Measurements from ENCODE around the gene MBNL2.

Gene MBNL2

DNA sequence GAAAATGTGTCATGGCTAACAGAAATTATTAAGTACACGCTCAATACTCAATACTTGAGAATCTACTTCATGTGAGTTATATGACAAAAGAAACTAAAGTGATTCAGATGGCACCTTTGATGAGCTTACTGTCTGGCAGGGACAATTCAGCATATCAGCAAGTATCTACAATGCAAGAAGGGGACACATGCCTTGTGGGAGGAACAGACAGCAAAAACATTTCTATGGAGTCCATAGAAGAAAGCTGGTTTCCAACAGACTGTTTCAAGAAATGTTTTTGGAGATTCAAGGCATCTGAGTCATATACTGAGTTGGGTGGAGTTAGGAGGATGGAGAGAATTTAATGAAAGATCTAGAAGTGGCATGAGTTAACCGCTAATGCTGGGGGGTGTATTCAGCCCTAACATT is 54.7 kb downstream of the MBNL2 start:
- DNase-seq = no peak

DNA sequence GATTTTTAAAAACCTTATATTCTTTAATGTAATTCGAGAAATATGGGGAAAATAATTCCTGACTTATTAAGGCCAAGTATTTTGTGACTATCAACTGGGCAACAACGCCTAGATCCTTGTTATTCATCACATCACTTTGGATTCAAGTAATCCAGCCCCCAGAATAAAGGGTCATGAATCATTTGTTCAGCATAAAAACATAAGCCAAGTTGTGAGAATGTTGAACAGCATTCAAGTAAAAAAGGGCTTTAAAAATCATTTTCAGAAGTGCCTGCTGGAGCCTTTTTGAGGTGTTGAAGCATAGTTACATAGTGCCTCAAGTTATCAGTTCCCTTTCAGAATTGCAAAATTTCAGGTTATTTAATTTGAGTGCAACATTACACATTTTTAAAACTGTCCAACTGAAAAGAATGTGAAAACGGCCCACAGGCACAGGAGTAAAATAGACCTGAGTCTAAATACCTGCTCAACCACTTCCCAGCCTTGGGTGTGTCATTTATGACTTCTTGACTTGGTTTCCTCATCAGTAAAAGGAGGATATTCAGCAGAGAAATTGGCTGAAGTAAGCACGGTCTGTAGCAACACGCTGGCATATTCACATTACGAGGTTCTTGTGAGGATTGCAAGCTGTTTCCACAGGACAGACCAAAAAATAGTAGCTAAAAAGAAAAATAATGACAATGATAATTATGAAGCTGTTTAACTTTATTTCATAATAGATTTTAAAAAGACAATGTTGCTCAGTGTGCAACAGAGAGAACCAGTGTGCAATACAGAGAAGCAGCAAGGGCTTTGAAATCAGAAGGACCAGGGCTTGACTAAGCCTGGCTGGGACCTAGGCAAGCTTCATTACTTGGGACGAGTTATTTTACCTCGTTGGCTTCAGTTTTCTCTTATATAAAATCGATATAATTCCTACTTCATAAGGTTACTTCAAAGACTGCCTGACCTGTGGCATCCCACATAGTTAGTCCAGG is 56.6 kb downstream of the MBNL2 start:
- no peak for DNase-seq

- peak; percentile 66 for DNase-seq
Observed at GRCh38 chr13:97279913-97280312, 57.8 kb downstream of the MBNL2 start.

DNA sequence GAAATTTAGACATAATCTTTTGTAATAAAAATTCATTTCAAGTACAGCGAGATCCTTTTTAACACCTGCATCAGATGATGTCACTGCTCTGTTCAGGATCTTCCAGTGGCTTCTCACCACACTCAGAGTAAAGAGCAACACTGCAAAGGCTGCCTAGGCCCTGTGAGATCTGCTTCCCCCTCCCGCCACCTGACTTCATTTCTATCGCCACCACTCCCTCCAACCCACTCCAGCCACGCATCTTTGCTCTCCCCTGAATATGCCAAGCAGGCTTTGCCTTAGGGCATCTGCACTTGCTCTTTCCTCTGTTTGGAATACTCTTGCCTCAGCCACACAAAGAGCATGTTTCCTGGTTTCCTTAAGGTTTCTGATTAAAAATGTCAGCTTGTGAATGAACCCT is 58.3 kb downstream of the MBNL2 start:
- DNase-seq = no peak

DNA sequence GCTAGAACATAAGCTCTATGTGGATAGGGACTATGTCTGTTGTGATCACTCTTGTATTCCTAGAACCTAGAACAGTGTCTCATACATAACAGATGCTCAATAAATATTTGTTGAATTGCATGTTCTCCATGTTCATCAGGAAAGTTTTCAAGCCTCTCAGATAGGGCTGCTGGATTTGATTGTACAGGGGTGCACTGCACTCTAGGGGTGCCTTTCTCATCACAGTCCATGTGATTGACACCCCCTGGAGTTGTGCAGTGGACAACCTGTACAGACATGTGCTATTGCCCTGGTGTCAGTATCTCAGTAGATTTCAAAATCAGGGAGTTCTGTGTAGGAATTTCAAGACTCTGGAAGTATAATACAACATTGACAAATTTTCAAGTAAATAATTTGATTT is 58.9 kb downstream of the MBNL2 start:
- no peak for DNase-seq

DNA sequence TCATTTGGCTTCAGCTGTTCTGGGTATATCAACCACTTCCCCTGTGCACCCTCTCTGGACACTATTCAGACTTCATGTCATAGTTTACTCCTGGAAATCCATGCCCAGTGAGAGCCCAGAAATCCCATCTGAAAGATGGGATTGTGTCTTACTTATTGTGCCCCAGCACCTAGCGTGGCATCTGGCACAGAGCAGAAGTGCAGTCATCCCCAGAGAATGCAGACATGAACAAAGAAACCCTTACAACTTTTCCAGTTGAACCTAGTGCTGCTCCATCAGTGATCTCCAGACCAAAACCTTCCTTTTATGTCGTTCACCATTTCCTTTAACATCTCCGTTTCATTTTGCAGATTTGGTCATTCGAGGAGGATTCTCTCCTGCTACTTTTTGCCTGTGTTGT is 60.6 kb downstream of the MBNL2 start:
- DNase-seq = no peak

- DNase-seq = no peak
Observed at GRCh38 chr13:97283888-97284287, 61.8 kb downstream of the MBNL2 start.

- DNase-seq = no peak
Observed at GRCh38 chr13:97284558-97284957, 62.4 kb downstream of the MBNL2 start.

- DNase-seq = no peak
Observed at GRCh38 chr13:97285221-97285955, 63.3 kb downstream of the MBNL2 start.

GRCh38 chr13:97286317-97287046 is 64.3 kb downstream of the MBNL2 start:
- no peak for DNase-seq

DNA sequence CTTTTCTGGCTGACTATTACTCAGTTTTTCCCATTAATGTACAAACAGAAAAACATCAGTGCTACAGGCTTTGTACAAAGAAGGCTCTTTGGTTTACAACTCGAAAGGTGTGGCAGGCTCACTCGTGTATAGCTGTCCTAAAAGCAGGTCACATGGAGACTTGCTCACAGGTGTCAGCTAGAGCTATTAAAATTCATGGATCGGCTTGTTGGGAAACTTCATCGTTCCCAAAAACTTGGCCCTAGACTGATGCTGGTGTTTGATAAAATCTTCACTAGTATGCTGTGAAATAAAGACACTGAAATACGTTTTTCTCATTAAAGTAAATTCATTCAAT is 64.9 kb downstream of the MBNL2 start:
- no peak for DNase-seq

- no peak for DNase-seq
Observed at GRCh38 chr13:97288486-97288900, 66.4 kb downstream of the MBNL2 start.

DNA sequence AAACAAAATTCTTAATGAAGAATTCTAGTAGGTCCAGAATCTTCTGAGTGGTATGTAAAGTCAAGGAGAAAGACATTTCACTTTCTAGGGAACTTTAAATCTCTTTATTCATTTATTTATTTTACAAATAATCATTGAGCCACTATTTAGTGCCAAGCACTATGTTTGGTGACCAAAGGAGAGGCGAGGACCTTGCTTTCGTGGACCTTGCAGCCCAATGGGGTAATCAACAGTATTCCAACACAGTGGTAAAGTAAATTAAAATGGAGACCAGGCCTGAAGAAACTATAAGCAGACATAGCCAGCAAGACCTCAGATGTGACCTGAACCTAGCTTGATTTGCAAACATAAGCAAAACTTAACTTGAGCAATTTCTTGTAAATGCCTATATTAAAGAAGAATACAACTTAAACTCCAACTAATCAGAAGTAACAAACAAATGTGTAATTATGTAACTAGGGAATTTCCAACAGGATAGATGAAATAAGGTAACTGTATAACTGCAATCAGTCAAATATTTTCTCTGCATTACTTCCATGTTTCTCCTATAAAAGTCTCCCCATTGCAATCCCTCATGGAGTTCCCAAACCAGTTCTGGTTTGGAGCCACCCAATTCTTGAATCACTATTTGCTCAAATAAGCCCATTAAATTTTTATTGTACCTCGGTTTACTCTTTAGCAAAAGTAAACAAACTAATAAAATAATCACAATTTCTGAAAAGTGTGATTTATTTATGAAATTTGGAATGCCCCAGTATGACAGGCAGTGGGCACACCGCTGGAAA is 67.6 kb downstream of the MBNL2 start:
- DNase-seq = no peak

DNA sequence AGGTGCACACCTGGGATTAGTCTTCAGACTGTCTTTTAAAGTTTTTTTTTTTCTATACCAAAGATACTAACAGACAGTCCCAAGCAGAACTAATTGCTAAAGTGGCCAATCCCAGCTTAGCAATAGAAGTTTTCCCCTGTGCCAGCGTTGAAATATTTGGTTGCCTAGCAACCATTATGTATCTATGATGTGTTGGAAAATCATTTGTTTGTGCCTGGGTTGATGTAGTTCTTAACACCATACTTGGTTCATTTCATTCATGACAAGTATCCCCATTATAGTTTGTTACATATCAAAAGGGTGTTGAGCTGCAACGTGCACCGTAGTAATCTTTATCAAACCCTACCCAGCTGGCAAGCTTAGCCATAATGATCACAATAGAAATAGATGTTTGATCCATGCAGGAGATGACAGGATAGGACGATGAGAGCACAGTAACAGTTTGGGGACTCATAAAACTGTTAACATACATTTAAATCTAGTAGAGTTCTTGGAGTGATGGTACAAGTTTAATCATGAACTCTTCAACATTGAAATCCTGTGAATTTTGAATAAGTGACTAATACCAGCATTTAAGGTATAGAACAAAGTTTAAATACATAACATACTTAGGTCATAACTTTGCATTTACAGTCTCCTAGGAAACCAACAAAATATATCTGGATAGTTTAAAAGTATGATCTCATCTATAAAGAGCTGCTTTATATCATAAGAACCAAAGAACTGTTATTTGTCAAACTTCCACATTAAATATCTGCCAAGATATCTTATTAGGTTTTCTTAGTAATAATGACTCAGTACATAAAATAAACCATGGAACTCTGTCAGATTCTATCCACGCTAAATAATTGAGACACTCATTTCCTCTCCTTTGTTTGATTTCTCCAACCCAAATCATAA is 73.4 kb downstream of the MBNL2 start:
- DNase-seq = no peak

DNA sequence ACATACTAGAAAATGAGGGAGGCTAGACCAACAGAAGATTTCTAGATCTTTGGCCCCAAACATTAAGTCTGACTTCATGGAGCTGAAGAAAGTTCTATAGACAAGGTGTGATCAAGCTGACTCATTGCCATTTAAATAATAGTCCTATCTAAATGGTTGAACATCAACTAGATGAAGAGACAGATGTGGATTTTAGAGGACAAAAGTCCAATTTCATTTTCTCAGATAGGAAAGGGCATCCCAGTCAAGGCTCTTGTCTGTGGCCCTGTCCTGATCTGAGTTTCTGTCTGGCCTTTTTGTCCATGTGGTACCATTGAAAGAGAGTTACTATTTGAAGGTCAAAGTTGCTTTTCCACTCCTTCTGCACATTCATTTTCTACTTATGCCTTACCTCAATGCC is 74.6 kb downstream of the MBNL2 start:
- DNase-seq = no peak

DNA sequence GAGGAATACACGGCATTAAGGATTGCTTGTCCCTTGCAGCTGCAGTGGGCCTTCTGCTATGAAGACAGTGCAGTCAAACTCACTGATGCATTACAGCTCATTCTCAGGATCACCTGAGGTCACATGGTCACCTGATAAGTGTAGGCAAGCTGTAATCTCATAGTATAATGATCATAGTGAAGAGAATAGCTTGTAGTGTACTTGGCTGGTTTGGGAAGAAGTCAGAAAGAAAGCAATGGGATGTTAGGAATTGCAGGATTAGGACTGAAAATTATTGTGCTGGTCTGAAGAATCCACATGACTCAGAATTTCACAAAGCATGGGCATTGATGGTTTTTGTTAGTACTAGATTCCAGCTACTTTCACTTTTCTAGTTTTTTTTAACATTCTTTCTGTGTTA is 76.7 kb downstream of the MBNL2 start:
- no peak for DNase-seq

DNA sequence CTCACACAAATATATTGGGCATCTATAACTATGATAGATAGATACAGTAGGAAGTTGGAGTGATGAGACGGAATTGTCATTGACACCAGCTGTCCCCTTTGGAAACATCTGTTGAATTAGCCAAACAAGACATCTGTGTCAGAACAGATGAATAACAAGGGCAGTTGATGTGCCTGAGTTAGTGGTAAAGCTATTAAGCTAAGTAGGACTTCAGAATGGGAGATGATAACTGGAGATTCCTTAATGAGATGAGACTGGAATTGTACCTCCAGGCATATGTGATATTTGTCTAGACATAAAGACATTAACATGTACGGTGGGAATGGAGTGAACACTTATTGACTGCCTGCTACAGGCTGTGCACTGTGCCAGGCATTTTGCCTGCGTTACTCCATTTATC is 78.7 kb downstream of the MBNL2 start:
- DNase-seq = no peak

DNA sequence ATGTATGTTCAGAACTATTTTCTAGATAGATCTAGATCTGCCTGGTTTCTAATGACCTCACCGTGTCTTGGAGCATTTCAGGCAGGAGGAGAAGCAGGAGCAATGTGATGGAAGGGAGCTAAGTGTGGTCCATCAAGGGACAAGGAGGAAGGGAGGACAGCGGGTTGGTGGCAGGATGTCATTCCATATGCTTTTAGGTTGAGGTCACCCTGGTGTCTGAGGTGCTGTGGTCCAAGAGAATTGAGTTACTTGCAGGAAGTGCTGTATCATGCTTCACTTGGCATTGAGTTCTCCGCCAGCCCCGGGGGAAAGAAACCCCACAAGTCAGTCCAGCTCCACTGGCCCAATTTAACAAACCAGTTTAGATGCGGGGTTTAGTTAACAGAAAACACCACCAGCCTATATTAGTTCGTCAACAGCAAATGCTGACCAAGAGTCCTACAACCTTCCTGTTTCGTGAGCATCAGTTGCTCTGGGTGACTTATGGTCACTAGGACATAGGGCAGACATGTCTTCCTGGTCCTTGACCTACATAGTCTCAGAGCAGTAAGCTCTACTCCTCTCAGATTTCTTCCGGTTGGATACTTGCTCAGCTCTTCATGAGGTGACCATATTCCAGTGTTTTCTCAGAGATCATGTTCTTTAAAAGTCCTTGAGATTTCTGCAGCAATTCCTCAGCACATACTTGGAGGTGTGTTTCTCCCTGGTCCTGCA is 79.4 kb downstream of the MBNL2 start:
- no peak for DNase-seq

DNA sequence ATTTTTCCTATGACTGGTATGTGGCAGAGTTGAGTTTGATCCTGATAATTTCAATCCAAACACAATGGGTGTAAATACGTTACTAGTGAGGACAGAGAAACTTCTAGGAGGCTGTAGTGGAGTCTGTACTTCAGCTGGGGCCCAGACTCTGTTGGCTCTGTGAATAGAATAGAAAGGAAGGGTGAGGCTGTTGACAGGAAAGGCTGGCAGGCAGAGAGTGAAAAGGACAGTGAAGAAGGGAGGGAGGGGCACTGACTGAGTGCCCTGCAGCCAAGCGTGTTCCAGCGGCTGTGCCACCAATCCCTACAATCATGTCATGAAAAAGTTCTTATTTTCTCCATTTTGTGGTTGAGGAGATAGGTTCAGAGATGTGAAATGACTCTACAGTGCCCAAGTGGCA is 80.5 kb downstream of the MBNL2 start:
- no peak for DNase-seq

- DNase-seq = no peak
Observed at GRCh38 chr13:97306106-97306505, 84.0 kb downstream of the MBNL2 start.

DNA sequence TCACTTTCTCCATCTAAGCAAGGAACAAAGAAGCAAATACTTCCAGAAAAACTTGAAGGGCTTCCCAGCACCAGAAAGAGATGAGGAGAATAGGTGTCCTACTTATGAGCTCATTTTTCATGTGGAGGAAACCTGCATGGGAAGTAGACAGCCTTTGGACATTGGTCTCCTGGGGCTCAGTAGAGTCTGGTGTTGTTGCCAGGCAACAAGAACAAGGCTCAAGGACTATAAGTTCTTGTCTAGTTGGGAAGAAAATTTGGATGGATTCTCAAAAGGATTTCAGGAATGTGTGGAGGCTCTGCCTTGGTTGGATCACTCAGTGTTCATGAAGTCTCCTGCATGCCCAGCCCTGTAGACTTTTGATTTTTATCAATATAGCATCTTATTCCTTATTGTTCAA is 84.5 kb downstream of the MBNL2 start:
- no peak for DNase-seq
